SK-N-SH (cell line): ENCODE results near the gene SMARCD1. TPM values are rescaled to one million over a fixed set of nuclear protein-coding genes. Genes with fewer than 3 reads are reported as not detected.
A peak's percentile ranks its signal among the peaks of the same experiment; 100 is the strongest.

ENCODE experiments used
- CTCF ChIA-PET: fragments of 300-600, 350-600 bp; formaldehyde crosslinking; extraction: SDS; loops from one replicate; lab custom pipeline; 2021; lab: Yijun Ruan, JAX
- POLR2A ChIA-PET: fragments of 350-600 bp; sonication (Branson Sonifier 250); formaldehyde crosslinking; extraction: SDS; loops from one replicate; lab custom pipeline; 2020; ENCODE audit warnings: antibody characterized with exemption, inconsistent platforms; lab: Yijun Ruan, JAX
- DNase-seq: peaks from one replicate; pipeline ENCODE4 v3.0.0; 2012
- H2AFZ ChIP-seq: fragments of 200-600 bp; sonication (generic); 2 replicates; pipeline ENCODE4 v1.8.1; 2016; ENCODE audit warnings: antibody characterized with exemption, mild to moderate bottlenecking, low read depth
- H3F3A ChIP-seq: fragments of 200-600 bp; sonication (generic); replicated peaks from 2 replicates; pipeline ENCODE3; 2016; ENCODE audit warnings: antibody characterized with exemption, mild to moderate bottlenecking; ENCODE audit not compliant: insufficient read depth
- H3K27ac ChIP-seq, 2 experiments: fragments of 200-500 bp in 1 of 2; fragments of 200-600 bp in 1 of 2; sonication (Bioruptor generic) in 1 of 2; sonication (generic), shearing (Covaris generic) in 1 of 2; 2 replicates each; pipeline versions ENCODE4 v1.5.1 to v1.6.1; 2014 to 2016; ENCODE audit warnings: low read depth in 2 of 2, inconsistent platforms in 1 of 2, low read length in 1 of 2, mild to moderate bottlenecking in 1 of 2, mixed read lengths in 1 of 2
- H3K27me3 ChIP-seq: fragments of 200-600 bp; sonication (generic), shearing (Covaris generic); 2 replicates; pipeline ENCODE4 v1.6.1; 2016; ENCODE audit warnings: mixed run types; ENCODE audit not compliant: insufficient read depth
- H3K36me3 ChIP-seq, 2 experiments: fragments of 200-500 bp in 1 of 2; fragments of 200-600 bp in 1 of 2; sonication (Bioruptor generic) in 1 of 2; sonication (generic) in 1 of 2; replicated peaks in 1 of 2; 2 replicates each; pipeline versions ENCODE3 to v1.5.1; 2014 to 2016; ENCODE audit warnings: low read length in 1 of 2, mild to moderate bottlenecking in 1 of 2; ENCODE audit not compliant: insufficient read depth in 2 of 2, control insufficient read depth in 1 of 2
- H3K4me1 ChIP-seq, 2 experiments: fragments of 200-500 bp in 1 of 2; fragments of 200-600 bp in 1 of 2; sonication (Bioruptor generic) in 1 of 2; sonication (generic), shearing (Covaris generic) in 1 of 2; 2 replicates each; pipeline versions ENCODE4 v1.5.1 to v1.6.1; 2014 to 2016; ENCODE audit warnings: low read depth in 1 of 2, low read length in 1 of 2, mixed run types in 1 of 2; ENCODE audit not compliant: insufficient read depth in 2 of 2, control insufficient read depth in 1 of 2
- H3K4me2 ChIP-seq: fragments of 200-600 bp; sonication (generic), shearing (Covaris generic); 2 replicates; pipeline ENCODE4 v1.6.1; 2017; ENCODE audit warnings: mixed run types
- H3K4me3 ChIP-seq, 2 experiments: fragments of 200-500 bp in 1 of 2; fragments of 200-600 bp in 1 of 2; sonication (Bioruptor generic) in 1 of 2; sonication (generic), shearing (Covaris generic) in 1 of 2; 2 replicates each; pipeline versions ENCODE4 v1.5.1 to v1.8.1; 2014 to 2016; ENCODE audit warnings: low read depth in 2 of 2, inconsistent platforms in 1 of 2, low read length in 1 of 2, mild to moderate bottlenecking in 1 of 2, mixed read lengths in 1 of 2, moderate library complexity in 1 of 2
- H3K79me2 ChIP-seq: fragments of 200-600 bp; sonication (generic); 2 replicates; pipeline ENCODE4 v1.8.1; 2017; ENCODE audit warnings: mild to moderate bottlenecking; ENCODE audit not compliant: insufficient read depth
- H3K9ac ChIP-seq: fragments of 200-600 bp; sonication (generic); 2 replicates; pipeline ENCODE4 v1.6.1; 2017; ENCODE audit warnings: mixed run types
- H3K9me2 ChIP-seq: fragments of 200-600 bp; sonication (generic); 2 replicates; pipeline ENCODE4 v1.6.1; 2017; ENCODE audit warnings: mixed run types
- H3K9me3 ChIP-seq: fragments of 200-600 bp; sonication (generic); 2 replicates; pipeline ENCODE4 v1.6.1; 2017; ENCODE audit warnings: mixed run types, mild to moderate bottlenecking, moderate library complexity
- H4K20me1 ChIP-seq: fragments of 200-600 bp; sonication (generic); 2 replicates; pipeline ENCODE4 v1.6.1; 2017; ENCODE audit warnings: mild to moderate bottlenecking, mixed run types; ENCODE audit not compliant: insufficient read depth
- CTCF ChIP-seq: fragments of 200-600 bp; sonication (generic); IDR thresholded peaks from 2 replicates; pipeline ENCODE4 v1.6.1; 2017; ENCODE audit warnings: antibody characterized with exemption, mild to moderate bottlenecking, moderate library complexity
- FOSL2 ChIP-seq: IDR thresholded peaks from 2 replicates; pipeline ENCODE4 v1.4.0; 2012; ENCODE audit warnings: low read depth, mild to moderate bottlenecking, moderate library complexity, borderline replicate concordance
- FOXJ3 ChIP-seq: sonication (generic); formaldehyde crosslinking; IDR thresholded peaks from 2 replicates; pipeline ENCODE4 v1.5.1; 2020; ENCODE audit warnings: mild to moderate bottlenecking, missing genetic modification reagents
- GABPA ChIP-seq: IDR thresholded peaks from 2 replicates; pipeline ENCODE4 v1.4.0; 2012; ENCODE audit warnings: low read depth, mild to moderate bottlenecking
- IRF3 ChIP-seq: fragments of 150-350 bp; IDR thresholded peaks from 2 replicates; pipeline ENCODE4 v1.6.1; 2016; ENCODE audit warnings: mild to moderate bottlenecking, low read depth, low read length
- JUND ChIP-seq: IDR thresholded peaks from 2 replicates; pipeline ENCODE4 v1.4.0; 2012
- MAX ChIP-seq: IDR thresholded peaks from 2 replicates; pipeline ENCODE4 v1.4.0; 2012; ENCODE audit warnings: low read depth
- MEF2A ChIP-seq: IDR thresholded peaks from 2 replicates; pipeline ENCODE4 v1.4.0; 2012; ENCODE audit warnings: low read depth, borderline replicate concordance
- MXI1 ChIP-seq: IDR thresholded peaks from 2 replicates; pipeline ENCODE4 v1.6.1; 2012; ENCODE audit warnings: mild to moderate bottlenecking, low read depth, low read length, improper control_type of control experiment
- NRF1 ChIP-seq: IDR thresholded peaks from 2 replicates; pipeline ENCODE4 v1.6.1; 2012; ENCODE audit warnings: low read depth, mild to moderate bottlenecking, low read length
- RAD21 ChIP-seq: IDR thresholded peaks from 2 replicates; pipeline ENCODE4 v1.6.1; 2012; ENCODE audit warnings: mild to moderate bottlenecking, low read length
- RCOR1 ChIP-seq: fragments of 150-350 bp; IDR thresholded peaks from 2 replicates; pipeline ENCODE4 v1.6.1; 2017; ENCODE audit warnings: antibody characterized with exemption, low read length
- SIN3A ChIP-seq: IDR thresholded peaks from 2 replicates; pipeline ENCODE4 v1.6.1; 2012; ENCODE audit warnings: low read depth, mild to moderate bottlenecking, low read length, moderate library complexity, borderline replicate concordance
- SMC3 ChIP-seq: IDR thresholded peaks from 2 replicates; pipeline ENCODE4 v1.6.1; 2012; ENCODE audit warnings: low read depth, low read length, improper control_type of control experiment
- USF1 ChIP-seq: IDR thresholded peaks from 2 replicates; pipeline ENCODE4 v1.4.0; 2012; ENCODE audit warnings: low read depth, borderline replicate concordance
- USF2 ChIP-seq: fragments of 150-350 bp; IDR thresholded peaks from 2 replicates; pipeline ENCODE4 v1.6.1; 2017; ENCODE audit warnings: antibody characterized with exemption, low read length, low read depth, borderline replicate concordance
- YY1 ChIP-seq: IDR thresholded peaks from 2 replicates; pipeline ENCODE4 v1.4.0; 2012; ENCODE audit warnings: low read depth, mild to moderate bottlenecking
- WGBS: methylation state at CpG from one replicate; pipeline ENCODE4 v1.1.6; 2017; ENCODE audit warnings: low lambda C conversion rate; 5-methylcytosine and 5-hydroxymethylcytosine counted together
- polyA plus RNA-seq, 3 experiments: library from polyadenylated mRNA; depleted of rRNA; stranded (reverse); fragments of >200 nt; gene quantifications; 2 replicates each; pipeline ENCODE4 v1.2.3, GENCODE V29; 2012

Gene SMARCD1
- polyA plus RNA-seq, 1 of the 3 experiments (the other 2 are of a cell fraction) = 58.5 TPM

GRCh38 chr12:50100561-50100960 lies 15.4 kb downstream of the SMARCD1 start:
- no peak overlapping the region for H3K4me2 ChIP-seq
- H3K27me3 ChIP-seq = no peaks in the 10 kb centered on the region
- ChIA-PET CTCF (interaction anchor here (1.2 to 12.3 kb wide), 6 partner anchors 11 to 71 kb away, joined by 3 to 96 read pairs (median 4); partner anchors contain the start of genes COX14 and SMARCD1), POLR2A (interaction anchor here (0.8 to 2.5 kb wide), 3 partner anchors 12 to 627 kb away, joined by 3 to 11 read pairs (median 4); partner anchors contain the start of genes COX14 and SMARCD1)
- peaks cover 0 to 23% of the 10 kb centered on the region in 2 experiments; a peak in 1 of 4 replicates for H3K4me1 ChIP-seq
- DNase-seq = no peak
- H3K36me3 ChIP-seq = peaks cover 44 to 49% of the 10 kb centered on the region in 2 experiments
- no peaks in the 10 kb centered on the region for H3K9me2 ChIP-seq
- H3K9ac ChIP-seq = no peak overlapping the region
- no peaks in the 10 kb centered on the region for H4K20me1 ChIP-seq
- H3K27ac ChIP-seq = no peak overlapping the region
- 95% methylated on average over 2 of the region's 3 CpGs for WGBS
- H3K9me3 ChIP-seq = no peaks in the 10 kb centered on the region
- H3F3A ChIP-seq = peaks cover 39% of the 10 kb centered on the region
- no peak overlapping the region for H3K4me3 ChIP-seq
- no peaks in the 10 kb centered on the region for H3K79me2 ChIP-seq
- TF ChIP-seq FOSL2 = no peak
- TF ChIP-seq JUND = no peak
- TF ChIP-seq GABPA = no peak
- no peak for TF ChIP-seq SIN3A
- no peak for TF ChIP-seq MEF2A
- no peak for TF ChIP-seq RAD21
- no peak for TF ChIP-seq RCOR1
- TF ChIP-seq NRF1 = no peak
- no peak for TF ChIP-seq YY1
- no peak for TF ChIP-seq IRF3
- TF ChIP-seq USF2 = no peak
- no peak for TF ChIP-seq FOXJ3 (CRISPR knock-in tag)
- TF ChIP-seq MXI1 = no peak
- no peak for TF ChIP-seq USF1
- no peak overlapping the region for H2AFZ ChIP-seq

GRCh38 chr12:50101663-50102062 lies 16.5 kb downstream of the SMARCD1 start:
- H3K4me3 ChIP-seq = no peak overlapping the region
- peak; percentile 51 for DNase-seq
- H2AFZ ChIP-seq = no peak overlapping the region
- H3K4me1 ChIP-seq = peaks cover 0 to 23% of the 10 kb centered on the region in 2 experiments; a peak in 1 of 4 replicates
- TF ChIP-seq SMC3 (peak; percentile 20; the same call in 1 of the 2 replicates), CTCF (peak; percentile 58), MAX (no peak)
- ChIA-PET POLR2A (interaction anchor here (0.7 to 2.5 kb wide), 3 partner anchors 11 to 16 kb away, joined by 3 to 11 read pairs (median 4); partner anchors contain the start of genes COX14 and SMARCD1), CTCF (interaction anchor here (0.7 to 12.3 kb wide), 13 partner anchors 10 to 323 kb away, joined by 3 to 96 read pairs (median 4); partner anchors contain the start of gene COX14)
- H3K36me3 ChIP-seq = peaks cover 34 to 38% of the 10 kb centered on the region in 2 experiments
- no peaks in the 10 kb centered on the region for H4K20me1 ChIP-seq
- H3K9me3 ChIP-seq = no peaks in the 10 kb centered on the region
- no peak overlapping the region for H3K4me2 ChIP-seq
- peak overlapping the region in 1 of 2 experiments; percentile 28; a peak in 2 of 4 replicates for H3K27ac ChIP-seq
- H3K79me2 ChIP-seq = no peaks in the 10 kb centered on the region
- WGBS = 80% methylated on average over 3 of the region's 3 CpGs
- no peaks in the 10 kb centered on the region for H3K9me2 ChIP-seq
- peaks cover 35% of the 10 kb centered on the region for H3F3A ChIP-seq
- H3K9ac ChIP-seq = no peak overlapping the region
- H3K27me3 ChIP-seq = no peaks in the 10 kb centered on the region
